ENCODE results near the gene GPN1.
"Not testable (repeated sequence)": the region's sequence is repeated elsewhere in the genome, so short reads cannot be mapped to it uniquely, and the experiment has no call there.

Gene GPN1

GRCh38 chr2:27627963-27628766 lies 685 bp upstream of the GPN1 start:
- DNase-seq: peak in 1 of 2 experiments; percentile 6

- DNase-seq: not testable (repeated sequence)
Measured at GRCh38 chr2:27630257-27630656, 1.4 kb downstream of the GPN1 start.

GRCh38 chr2:27634291-27634690 lies 5.4 kb downstream of the GPN1 start:
- DNase-seq: no peak

- DNase-seq: no peak
Measured at GRCh38 chr2:27636766-27637165, 7.9 kb downstream of the GPN1 start.

- no peak for DNase-seq
Measured at GRCh38 chr2:27638037-27638637, 9.3 kb downstream of the GPN1 start.

- DNase-seq: no peak
Measured at GRCh38 chr2:27638709-27639108, 9.9 kb downstream of the GPN1 start.

GRCh38 chr2:27640722-27641245 lies 11.9 kb downstream of the GPN1 start:
- DNase-seq: no peak

- no peak for DNase-seq
Measured at GRCh38 chr2:27645197-27645596, 16.3 kb downstream of the GPN1 start.

GRCh38 chr2:27647289-27647688 lies 18.4 kb downstream of the GPN1 start:
- no peak for DNase-seq

- DNase-seq: no peak
Measured at GRCh38 chr2:27647737-27648136, 18.9 kb downstream of the GPN1 start.

- DNase-seq: no peak
Measured at GRCh38 chr2:27651056-27651455, 22.2 kb downstream of the GPN1 start.

GRCh38 chr2:27652341-27652740 lies 23.5 kb downstream of the GPN1 start:
- DNase-seq: no peak

- DNase-seq: no peak
Measured at GRCh38 chr2:27652790-27653189, 23.9 kb downstream of the GPN1 start.

GRCh38 chr2:27653397-27653796 lies 24.5 kb downstream of the GPN1 start:
- no peak for DNase-seq

- no peak for DNase-seq
Measured at GRCh38 chr2:27655155-27655951, 26.5 kb downstream of the GPN1 start.

- no peak for DNase-seq
Measured at GRCh38 chr2:27661371-27661770, 32.5 kb downstream of the GPN1 start.

- DNase-seq: peak; percentile 67 to 72
Measured at GRCh38 chr2:27663285-27664153, 34.7 kb downstream of the GPN1 start, which contains the start of the genes SLC4A1AP and SUPT7L. TSS of gene SLC4A1AP (plus strand) at chr2:27663889. CDS start at chr2:27663915, 26 bp downstream. TSS of gene SUPT7L (minus strand) at chr2:27663614. CDS start at chr2:27662192, 1,422 bp downstream.

- no peak for DNase-seq
Measured at GRCh38 chr2:27664154-27664574, 35.3 kb downstream of the GPN1 start.

- no peak for DNase-seq
Measured at GRCh38 chr2:27664622-27665363, 35.9 kb downstream of the GPN1 start.

GRCh38 chr2:27667446-27667845 lies 38.6 kb downstream of the GPN1 start:
- DNase-seq: peak; percentile 13 to 26

GRCh38 chr2:27671235-27671634 lies 42.4 kb downstream of the GPN1 start:
- no peak for DNase-seq

Measured in AML-193 (cell line).